GM19351 (cell line): Measurements from ENCODE around the gene RIPOR3.
"Not testable (repeated sequence)": the region's sequence is repeated elsewhere in the genome, so short reads cannot be mapped to it uniquely, and the experiment has no call there.

Source experiments
- ATAC-seq: cut with Tn5 transposase; IDR thresholded peaks from one replicate; pipeline ENCODE4 v1.9.1; 2021; ENCODE audit warnings: mild to moderate bottlenecking, moderate library complexity; ENCODE audit not compliant: unreplicated experiment

RIPOR3 gene

GRCh38 chr20:50578778-50579165 is 112.6 kb downstream of the RIPOR3 start:
- no peak for ATAC-seq

- no peak for ATAC-seq
Measured at GRCh38 chr20:50578061-50578777, 113.1 kb downstream of the RIPOR3 start.

- ATAC-seq = no peak
Measured at GRCh38 chr20:50577175-50578018, 113.9 kb downstream of the RIPOR3 start.

GRCh38 chr20:50575865-50576720 is 115.2 kb downstream of the RIPOR3 start:
- peak; percentile 50 for ATAC-seq

GRCh38 chr20:50574586-50574985 is 116.8 kb downstream of the RIPOR3 start:
- no peak for ATAC-seq

GRCh38 chr20:50574108-50574507 is 117.2 kb downstream of the RIPOR3 start:
- no peak for ATAC-seq

GRCh38 chr20:50572938-50573777 is 118.2 kb downstream of the RIPOR3 start:
- no peak for ATAC-seq

- ATAC-seq = no peak
Measured at GRCh38 chr20:50571466-50571865, 119.9 kb downstream of the RIPOR3 start.

- peak; percentile 81 for ATAC-seq
Measured at GRCh38 chr20:50569864-50570836, 121.2 kb downstream of the RIPOR3 start.

- not testable (repeated sequence) for ATAC-seq
Measured at GRCh38 chr20:50569487-50569863, 121.9 kb downstream of the RIPOR3 start.

GRCh38 chr20:50568549-50568942 is 122.8 kb downstream of the RIPOR3 start:
- ATAC-seq = no peak

GRCh38 chr20:50567860-50568548 is 123.3 kb downstream of the RIPOR3 start:
- ATAC-seq = no peak

GRCh38 chr20:50565871-50566270 is 125.5 kb downstream of the RIPOR3 start:
- no peak for ATAC-seq

GRCh38 chr20:50565383-50565782 is 126.0 kb downstream of the RIPOR3 start:
- no peak for ATAC-seq

GRCh38 chr20:50563133-50563944 is 128.0 kb downstream of the RIPOR3 start:
- ATAC-seq = no peak

- no peak for ATAC-seq
Measured at GRCh38 chr20:50562262-50562701, 129.1 kb downstream of the RIPOR3 start.

GRCh38 chr20:50561379-50562078 is 129.8 kb downstream of the RIPOR3 start:
- peak; percentile 60 for ATAC-seq
